Suprapubic skin (tissue), 4 donors: ENCODE data around the gene PCDHA1. TPM values are rescaled to one million over a fixed set of nuclear protein-coding genes. Genes with fewer than 3 reads are reported as not detected.

Experiments
- DNase-seq, 2 donors: peaks; one replicate each; pipeline ENCODE4 v3.0.0-alpha.2; 2019; ENCODE audit warnings: low spot score in 2 of 2
- H3K27ac ChIP-seq: fragments of 200-600 bp; sonication (generic); one replicate; pipeline ENCODE4 v1.5.1; 2019
- H3K27me3 ChIP-seq: fragments of 200-600 bp; sonication (generic); one replicate; pipeline ENCODE4 v1.5.1; 2019
- H3K36me3 ChIP-seq: fragments of 200-600 bp; sonication (generic); one replicate; pipeline ENCODE4 v1.5.1; 2019
- H3K4me1 ChIP-seq: fragments of 200-600 bp; sonication (generic); one replicate; pipeline ENCODE4 v1.5.1; 2019
- H3K4me3 ChIP-seq: fragments of 200-600 bp; sonication (generic); one replicate; pipeline ENCODE4 v1.5.1; 2019; ENCODE audit warnings: mild to moderate bottlenecking
- H3K9me3 ChIP-seq: fragments of 200-600 bp; sonication (generic); one replicate; pipeline ENCODE4 v1.5.1; 2019
- CTCF ChIP-seq, 2 donors: fragments of 200-600 bp in 1 of 2; fragments of 450-650 bp in 1 of 2; sonication (generic) in 1 of 2; IDR thresholded peaks; one replicate each; pipeline ENCODE4 v1.5.1; 2016 to 2019; ENCODE audit warnings: antibody characterized with exemption in 2 of 2, mild to moderate bottlenecking in 1 of 2, moderate library complexity in 1 of 2
- EP300 ChIP-seq: sonication (generic); formaldehyde crosslinking; IDR thresholded peaks from one replicate; pipeline ENCODE4 v1.6.1; 2017; ENCODE audit warnings: antibody characterized with exemption
- POLR2A ChIP-seq, 2 donors: fragments of 450-650 bp; IDR thresholded peaks; one replicate each; pipeline ENCODE4 v1.6.1; 2017; ENCODE audit warnings: antibody characterized with exemption in 2 of 2, mild to moderate bottlenecking in 2 of 2, moderate library complexity in 2 of 2
- POLR2AphosphoS5 ChIP-seq, 3 donors: sonication (generic); formaldehyde crosslinking; IDR thresholded peaks; one replicate each; pipeline ENCODE4 v1.6.1; 2017; ENCODE audit warnings: antibody characterized with exemption in 3 of 3
- WGBS: methylation state at CpG from one replicate; pipeline ENCODE4 v1.1.5; 2018; 5-methylcytosine and 5-hydroxymethylcytosine counted together
- total RNA-seq, 4 donors: library from RNA; depleted of rRNA; stranded (reverse); fragments of >200 nt; gene quantifications; one replicate each; pipeline ENCODE4 v1.1.0, GENCODE V29; 2016

PCDHA1 gene
- total RNA-seq, 4 donors from 2014 or later = not detected

GRCh38 chr5:140978260-140978659, 192.3 kb downstream of the PCDHA1 start:
- WGBS = 67% methylated on average over 2 of the region's 2 CpGs
- Histone ChIP-seq H3K9me3 (no peaks in the 10 kb centered on the region), H3K27ac (no peak overlapping the region), H3K36me3 (no peaks in the 10 kb centered on the region), H3K27me3 (no peaks in the 10 kb centered on the region), H3K4me1 (no peaks in the 10 kb centered on the region), H3K4me3 (no peak overlapping the region)
- DNase-seq = no peak
- TF ChIP-seq POLR2AphosphoS5 (IDR thresholded peaks at IDR 0.05) = no peak

GRCh38 chr5:140978983-140979382, 193.0 kb downstream of the PCDHA1 start:
- no peaks in the 10 kb centered on the region for H3K36me3 ChIP-seq
- H3K27me3 ChIP-seq = no peaks in the 10 kb centered on the region
- no peak overlapping the region for H3K27ac ChIP-seq
- no peak for DNase-seq
- no peak for TF ChIP-seq CTCF (IDR thresholded peaks at IDR 0.05)
- no peak for TF ChIP-seq POLR2A (IDR thresholded peaks at IDR 0.05)
- TF ChIP-seq EP300 = no peak
- TF ChIP-seq POLR2AphosphoS5 (IDR thresholded peaks at IDR 0.05) = no peak
- no peaks in the 10 kb centered on the region for H3K9me3 ChIP-seq
- no peaks in the 10 kb centered on the region for H3K4me1 ChIP-seq
- no peak overlapping the region for H3K4me3 ChIP-seq
- 90% methylated on average over 1 of the region's 1 CpG for WGBS

- Histone ChIP-seq H3K4me3 (no peak overlapping the region), H3K27me3 (no peaks in the 10 kb centered on the region), H3K9me3 (no peaks in the 10 kb centered on the region), H3K27ac (no peak overlapping the region), H3K36me3 (no peaks in the 10 kb centered on the region), H3K4me1 (no peaks in the 10 kb centered on the region)
- DNase-seq = no peak
- WGBS = 66% methylated on average over 5 of the region's 5 CpGs
- TF ChIP-seq POLR2AphosphoS5 (IDR thresholded peaks at IDR 0.05) (no peak), EP300 (no peak), CTCF (IDR thresholded peaks at IDR 0.05) (no peak), POLR2A (IDR thresholded peaks at IDR 0.05) (no peak)
These were observed 196.3 kb downstream of the PCDHA1 start for GRCh38 chr5:140982083-140982716.

- no peak for DNase-seq
- H3K4me3 ChIP-seq = no peak overlapping the region
These were observed 200.2 kb downstream of the PCDHA1 start for GRCh38 chr5:140986117-140986521.

GRCh38 chr5:140988100-140988499, 202.2 kb downstream of the PCDHA1 start:
- Histone ChIP-seq H3K4me3 (no peak overlapping the region), H3K36me3 (no peaks in the 10 kb centered on the region), H3K27me3 (no peaks in the 10 kb centered on the region), H3K4me1 (no peaks in the 10 kb centered on the region), H3K9me3 (no peaks in the 10 kb centered on the region), H3K27ac (no peak overlapping the region)
- 45% methylated on average over 5 of the region's 5 CpGs for WGBS
- DNase-seq = no peak
- no peak for TF ChIP-seq POLR2AphosphoS5 (IDR thresholded peaks at IDR 0.05)

More at GRCh38 chr5:140986117-140986521, 200.2 kb downstream of the PCDHA1 start:
- Histone ChIP-seq H3K9me3 (no peaks in the 10 kb centered on the region), H3K27me3 (no peaks in the 10 kb centered on the region), H3K27ac (no peak overlapping the region), H3K4me1 (no peaks in the 10 kb centered on the region), H3K36me3 (no peaks in the 10 kb centered on the region)
- no peak for TF ChIP-seq POLR2A (IDR thresholded peaks at IDR 0.05)
- no peak for TF ChIP-seq CTCF (IDR thresholded peaks at IDR 0.05)
- no peak for TF ChIP-seq EP300
- TF ChIP-seq POLR2AphosphoS5 (IDR thresholded peaks at IDR 0.05) = no peak
- 8% methylated on average over 3 of the region's 3 CpGs for WGBS

- TF ChIP-seq CTCF (IDR thresholded peaks at IDR 0.05) (no peak), POLR2A (IDR thresholded peaks at IDR 0.05) (no peak), EP300 (no peak), POLR2AphosphoS5 (IDR thresholded peaks at IDR 0.05) (no peak)
- Histone ChIP-seq H3K36me3 (no peaks in the 10 kb centered on the region), H3K4me1 (no peaks in the 10 kb centered on the region), H3K27me3 (no peaks in the 10 kb centered on the region), H3K4me3 (no peak overlapping the region), H3K9me3 (no peaks in the 10 kb centered on the region), H3K27ac (no peak overlapping the region)
- 77% methylated on average over 5 of the region's 5 CpGs for WGBS
- no peak for DNase-seq
These were observed 202.7 kb downstream of the PCDHA1 start for GRCh38 chr5:140988608-140989007.
